WERI-Rb-1 (cell line): ENCODE results near the gene IL36B.

Experiments used
- DNase-seq: peaks from one replicate; pipeline ENCODE4 v3.0.0-alpha.2; 2020
- H3K27ac ChIP-seq: fragments of 250-450 bp; sonication (Bioruptor Pico); 2 replicates; pipeline ENCODE4 v1.5.1; 2020; ENCODE audit warnings: mild to moderate bottlenecking, moderate library complexity
- H3K27me3 ChIP-seq: fragments of 250-450 bp; sonication (Bioruptor Pico); 2 replicates; pipeline ENCODE4 v1.5.1; 2021; ENCODE audit warnings: mild to moderate bottlenecking, low read depth, moderate library complexity; ENCODE audit not compliant: insufficient read depth, severe bottlenecking
- H3K36me3 ChIP-seq: fragments of 250-450 bp; sonication (Bioruptor Pico); 2 replicates; pipeline ENCODE4 v1.5.1; 2020; ENCODE audit warnings: mild to moderate bottlenecking, moderate library complexity
- H3K4me3 ChIP-seq: 2 replicates; pipeline ENCODE4 v1.5.1; 2011; ENCODE audit warnings: low read depth, mild to moderate bottlenecking, control low read depth, low read length
- H3K9me3 ChIP-seq: fragments of 250-450 bp; sonication (Bioruptor Pico); 2 replicates; pipeline ENCODE4 v1.5.1; 2021; ENCODE audit warnings: mild to moderate bottlenecking, moderate library complexity; ENCODE audit not compliant: severe bottlenecking
- CTCF ChIP-seq: IDR thresholded peaks from 2 replicates; pipeline ENCODE4 v1.5.1; 2011; ENCODE audit warnings: low read depth, mild to moderate bottlenecking, control low read depth, inconsistent platforms, low read length

IL36B gene

GRCh38 chr2:113056521-113056920 lies 3.9 kb upstream of the IL36B start:
- Histone ChIP-seq H3K4me3 (no peak overlapping the region), H3K9me3 (peaks cover 10% of the 10 kb centered on the region), H3K27ac (no peak overlapping the region), H3K36me3 (no peaks in the 10 kb centered on the region), H3K27me3 (no peaks in the 10 kb centered on the region)
- no peak for DNase-seq
- TF ChIP-seq CTCF = no peak

- H3K36me3 ChIP-seq = no peaks in the 10 kb centered on the region
- peaks cover 10% of the 10 kb centered on the region for H3K9me3 ChIP-seq
- TF ChIP-seq CTCF = no peak
- H3K4me3 ChIP-seq = no peak overlapping the region
- H3K27ac ChIP-seq = no peak overlapping the region
- H3K27me3 ChIP-seq = no peaks in the 10 kb centered on the region
- DNase-seq = no peak
Measured at GRCh38 chr2:113054066-113054465, 1.4 kb upstream of the IL36B start.

- TF ChIP-seq CTCF = no peak
- no peaks in the 10 kb centered on the region for H3K27me3 ChIP-seq
- H3K9me3 ChIP-seq = peaks cover 10% of the 10 kb centered on the region
- H3K36me3 ChIP-seq = no peaks in the 10 kb centered on the region
- no peak for DNase-seq
- H3K27ac ChIP-seq = no peak overlapping the region
- no peak overlapping the region for H3K4me3 ChIP-seq
Measured at GRCh38 chr2:113053666-113054065, 999 bp upstream of the IL36B start.

GRCh38 chr2:113050921-113051895 lies 1.5 kb downstream of the IL36B start:
- H3K9me3 ChIP-seq = peaks cover 10% of the 10 kb centered on the region
- no peak for DNase-seq
- H3K36me3 ChIP-seq = no peaks in the 10 kb centered on the region
- H3K27ac ChIP-seq = no peak overlapping the region
- no peaks in the 10 kb centered on the region for H3K27me3 ChIP-seq
- no peak overlapping the region for H3K4me3 ChIP-seq
- TF ChIP-seq CTCF = no peak

GRCh38 chr2:113046465-113046864 lies 6.2 kb downstream of the IL36B start:
- H3K27ac ChIP-seq = no peak overlapping the region
- no peak for TF ChIP-seq CTCF
- H3K36me3 ChIP-seq = no peaks in the 10 kb centered on the region
- DNase-seq = no peak
- no peaks in the 10 kb centered on the region for H3K27me3 ChIP-seq
- no peak overlapping the region for H3K4me3 ChIP-seq
- no peaks in the 10 kb centered on the region for H3K9me3 ChIP-seq
